DMS53 treated with DMSO at 0.1 percent for 48 hours (cell line): Measurements from ENCODE around the gene NUP93.

Experiments used
- DNase-seq: peaks from one replicate; lab custom pipeline; 2025; ENCODE audit not compliant: unreplicated experiment; lab: John Stamatoyannopoulos, UW

The NUP93 gene

GRCh38 chr16:56847173-56847910 is 117.4 kb downstream of the NUP93 start:
- DNase-seq = no peak

- DNase-seq = no peak
These were observed 118.4 kb downstream of the NUP93 start for GRCh38 chr16:56848029-56848936.

GRCh38 chr16:56848955-56849689 is 119.2 kb downstream of the NUP93 start:
- DNase-seq = no peak

GRCh38 chr16:56849690-56850680 is 120.1 kb downstream of the NUP93 start:
- no peak for DNase-seq

GRCh38 chr16:56851671-56852400 is 121.9 kb downstream of the NUP93 start:
- DNase-seq = no peak

- no peak for DNase-seq
These were observed 122.4 kb downstream of the NUP93 start for GRCh38 chr16:56852401-56852730.

- DNase-seq = no peak
These were observed 123.0 kb downstream of the NUP93 start for GRCh38 chr16:56852968-56853367.

GRCh38 chr16:56855201-56855600 is 125.3 kb downstream of the NUP93 start:
- DNase-seq = no peak

GRCh38 chr16:56855946-56856345 is 126.0 kb downstream of the NUP93 start:
- no peak for DNase-seq

GRCh38 chr16:56856876-56857447 is 127.0 kb downstream of the NUP93 start:
- no peak for DNase-seq

GRCh38 chr16:56858374-56858773 is 128.4 kb downstream of the NUP93 start:
- no peak for DNase-seq

GRCh38 chr16:56859636-56860035 is 129.7 kb downstream of the NUP93 start:
- no peak for DNase-seq

- DNase-seq = no peak
These were observed 130.5 kb downstream of the NUP93 start for GRCh38 chr16:56860226-56861020.

- DNase-seq = no peak
These were observed 131.2 kb downstream of the NUP93 start for GRCh38 chr16:56861092-56861610.

- DNase-seq = no peak
These were observed 131.8 kb downstream of the NUP93 start for GRCh38 chr16:56861756-56862155.

GRCh38 chr16:56862776-56863175 is 132.8 kb downstream of the NUP93 start:
- DNase-seq = no peak

- DNase-seq = no peak
These were observed 135.0 kb downstream of the NUP93 start, which contains the start of gene SLC12A3 for GRCh38 chr16:56864960-56865359. SLC12A3 (plus strand) TSS chr16:56865207; CDS start chr16:56865236, 29 bp downstream.

- DNase-seq = no peak
These were observed 135.6 kb downstream of the NUP93 start for GRCh38 chr16:56865394-56866062.
